Sigmoid colon (tissue), 7 donors: ENCODE results near the gene SPATA13. TPM values are rescaled to one million over a fixed set of nuclear protein-coding genes. Genes with fewer than 3 reads are reported as not detected.

Experiments used
- DNase-seq: peaks from one replicate; pipeline ENCODE4 v3.0.0-alpha.2; 2019
- H3K27ac ChIP-seq, 4 donors: fragments of 200-600 bp; sonication (generic); one replicate each; pipeline ENCODE4 v1.5.1; 2016 to 2019; ENCODE audit warnings: mild to moderate bottlenecking in 1 of 4
- H3K27me3 ChIP-seq, 3 donors: fragments of 200-600 bp; sonication (generic); one replicate each; pipeline ENCODE4 v1.5.1; 2019; ENCODE audit warnings: mild to moderate bottlenecking in 1 of 3
- H3K36me3 ChIP-seq, 4 donors: fragments of 200-600 bp; sonication (generic); one replicate each; pipeline ENCODE4 v1.5.1; 2016 to 2019
- H3K4me1 ChIP-seq, 4 donors: fragments of 200-600 bp; sonication (generic); one replicate each; pipeline ENCODE4 v1.5.1; 2017 to 2019
- H3K4me3 ChIP-seq, 4 donors: fragments of 200-600 bp; sonication (generic); one replicate each; pipeline ENCODE4 v1.5.1; 2017 to 2019; ENCODE audit warnings: mild to moderate bottlenecking in 2 of 4, moderate library complexity in 1 of 4
- H3K9me3 ChIP-seq, 4 donors: fragments of 200-600 bp in 3 of 4; sonication (generic) in 3 of 4; one replicate each; pipeline versions ENCODE4 v1.5.1 to v1.6.1; 2013 to 2019
- EP300 ChIP-seq, 4 donors: sonication (generic); formaldehyde crosslinking; IDR thresholded peaks; one replicate each; pipeline ENCODE4 v1.6.1; 2017; ENCODE audit warnings: antibody characterized with exemption in 4 of 4
- POLR2A ChIP-seq, 2 donors: fragments of 450-650 bp; IDR thresholded peaks; one replicate each; pipeline ENCODE4 v1.6.1; 2016; ENCODE audit warnings: antibody characterized with exemption in 2 of 2, mild to moderate bottlenecking in 2 of 2, moderate library complexity in 2 of 2
- POLR2AphosphoS5 ChIP-seq, 4 donors: sonication (generic); formaldehyde crosslinking; IDR thresholded peaks; one replicate each; pipeline ENCODE4 v1.6.1; 2017; ENCODE audit warnings: antibody characterized with exemption in 4 of 4
- WGBS, 2 donors: extraction: QIAGEN DNeasy Blood & Tissue Kit; methylation state at CpG; one replicate each; pipeline ENCODE4 v1.1.7; 2013; 5-methylcytosine and 5-hydroxymethylcytosine counted together
- intact Hi-C: fragments of 100-400 bp; cut with DNase I; formaldehyde crosslinking; loops from one replicate; pipeline ENCODE4 v1.15.1; 2023
- polyA plus RNA-seq, 3 donors: library from polyadenylated mRNA; stranded (reverse); fragments of 200-250 nt; gene quantifications; one replicate each; pipeline ENCODE4 v1.2.3, GENCODE V29; 2013
- total RNA-seq, 4 donors: library from RNA; depleted of rRNA; stranded (reverse); fragments of >200 nt; gene quantifications; one replicate each; pipeline ENCODE4 v1.1.0, GENCODE V29; 2016
- TF ChIP-seq, protein P1 (sequence below), 4 experiments: fragments of 450-650 bp in 3 of 4; fragments of 200-600 bp in 1 of 4; IDR thresholded peaks; one replicate each; pipeline ENCODE4 v1.5.1; 2016 to 2019; ENCODE audit warnings: antibody characterized with exemption in 4 of 4, mild to moderate bottlenecking in 3 of 4, moderate library complexity in 2 of 4
- donor health status: healthy with polysubstance abuse.
- donor health status: Bipolar disorder and iron deficiency.
- donor health status: healthy.

The SPATA13 gene
- total and polyA plus RNA-seq, 7 donors, result 15.6 to 29.4 (median 18.1) TPM

DNA sequence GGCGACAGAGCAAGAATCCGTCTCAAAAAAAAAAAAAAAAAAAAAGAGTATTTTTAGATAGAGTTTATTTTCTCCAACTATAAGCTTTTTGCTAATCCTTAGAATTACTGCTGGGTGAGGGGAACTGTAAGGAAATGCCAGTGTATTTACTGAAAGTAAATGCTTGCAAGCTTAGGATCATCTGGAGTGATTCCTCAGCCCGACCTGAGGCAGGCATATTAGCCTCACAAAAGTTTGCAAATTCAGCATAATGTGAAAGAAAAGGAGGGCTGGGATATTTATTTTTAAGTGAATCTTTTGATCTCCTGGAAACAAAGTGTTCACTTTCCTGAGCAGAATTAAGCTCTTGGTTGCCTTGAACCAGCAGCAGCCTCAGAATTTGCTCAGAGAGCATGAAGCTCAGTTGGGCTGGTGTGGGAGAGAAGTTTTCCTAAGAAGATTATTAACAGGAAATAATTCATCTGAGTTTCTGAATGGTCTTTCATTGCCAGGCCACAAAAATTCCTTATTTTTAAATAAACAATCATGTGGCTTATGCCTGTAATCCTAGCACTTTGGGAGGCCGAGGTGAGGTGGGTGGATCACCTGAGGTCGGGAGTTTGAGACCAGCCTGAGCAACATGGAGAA, 24.7 kb upstream of the SPATA13 start:
- H3K27ac ChIP-seq, result no peak overlapping the region
- intact Hi-C loops, result no loop called here
- H3K27me3 ChIP-seq, result no peaks in the 10 kb centered on the region
- no peak for DNase-seq
- no peak overlapping the region for H3K4me3 ChIP-seq
- peaks cover 0 to 6% (median 2%) of the 10 kb centered on the region in 4 donors for H3K9me3 ChIP-seq
- TF ChIP-seq EP300 (IDR thresholded peaks at IDR 0.05), result no peak
- TF ChIP-seq POLR2AphosphoS5 (IDR thresholded peaks at IDR 0.05), result no peak
- TF ChIP-seq, protein P1, sequence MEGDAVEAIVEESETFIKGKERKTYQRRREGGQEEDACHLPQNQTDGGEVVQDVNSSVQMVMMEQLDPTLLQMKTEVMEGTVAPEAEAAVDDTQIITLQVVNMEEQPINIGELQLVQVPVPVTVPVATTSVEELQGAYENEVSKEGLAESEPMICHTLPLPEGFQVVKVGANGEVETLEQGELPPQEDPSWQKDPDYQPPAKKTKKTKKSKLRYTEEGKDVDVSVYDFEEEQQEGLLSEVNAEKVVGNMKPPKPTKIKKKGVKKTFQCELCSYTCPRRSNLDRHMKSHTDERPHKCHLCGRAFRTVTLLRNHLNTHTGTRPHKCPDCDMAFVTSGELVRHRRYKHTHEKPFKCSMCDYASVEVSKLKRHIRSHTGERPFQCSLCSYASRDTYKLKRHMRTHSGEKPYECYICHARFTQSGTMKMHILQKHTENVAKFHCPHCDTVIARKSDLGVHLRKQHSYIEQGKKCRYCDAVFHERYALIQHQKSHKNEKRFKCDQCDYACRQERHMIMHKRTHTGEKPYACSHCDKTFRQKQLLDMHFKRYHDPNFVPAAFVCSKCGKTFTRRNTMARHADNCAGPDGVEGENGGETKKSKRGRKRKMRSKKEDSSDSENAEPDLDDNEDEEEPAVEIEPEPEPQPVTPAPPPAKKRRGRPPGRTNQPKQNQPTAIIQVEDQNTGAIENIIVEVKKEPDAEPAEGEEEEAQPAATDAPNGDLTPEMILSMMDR (IDR thresholded peaks at IDR 0.05), result no peak
- no peak for TF ChIP-seq POLR2A (IDR thresholded peaks at IDR 0.05)
- H3K4me1 ChIP-seq, result peaks cover 0 to under 1% (median under 1%) of the 10 kb centered on the region in 4 donors
- H3K36me3 ChIP-seq, result no peaks in the 10 kb centered on the region
- WGBS, 2 donors, result 78 to 87% methylated on average over 4 to 5 of the region's 5 CpGs

- Histone ChIP-seq H3K4me1 (no peaks in the 10 kb centered on the region), H3K4me3 (no peak overlapping the region), H3K27me3 (no peaks in the 10 kb centered on the region), H3K27ac (no peak overlapping the region), H3K36me3 (no peaks in the 10 kb centered on the region), H3K9me3 (no peaks in the 10 kb centered on the region)
- DNase-seq, result no peak
- WGBS, 2 donors, result 92 to 96% methylated on average over 5 of the region's 5 CpGs
- no peak for TF ChIP-seq POLR2AphosphoS5 (IDR thresholded peaks at IDR 0.05)
- intact Hi-C loops, result no loop called here
Measured at GRCh38 chr13:24138911-24139310, 21.6 kb upstream of the SPATA13 start.

- no peaks in the 10 kb centered on the region for H3K4me1 ChIP-seq
- TF ChIP-seq, protein P1 (IDR thresholded peaks at IDR 0.05), result no peak
- TF ChIP-seq POLR2A (IDR thresholded peaks at IDR 0.05) (no peak), POLR2AphosphoS5 (IDR thresholded peaks at IDR 0.05) (no peak), EP300 (IDR thresholded peaks at IDR 0.05) (no peak)
- no peaks in the 10 kb centered on the region for H3K27me3 ChIP-seq
- H3K36me3 ChIP-seq, result no peaks in the 10 kb centered on the region
- no peaks in the 10 kb centered on the region for H3K9me3 ChIP-seq
- DNase-seq, result no peak
- intact Hi-C loops, result no loop called here
- no peak overlapping the region for H3K27ac ChIP-seq
- WGBS, 2 donors, result 91 to 92% methylated on average over 7 of the region's 7 CpGs
- no peak overlapping the region for H3K4me3 ChIP-seq
Measured at GRCh38 chr13:24141333-24141910, 19.1 kb upstream of the SPATA13 start.

DNA sequence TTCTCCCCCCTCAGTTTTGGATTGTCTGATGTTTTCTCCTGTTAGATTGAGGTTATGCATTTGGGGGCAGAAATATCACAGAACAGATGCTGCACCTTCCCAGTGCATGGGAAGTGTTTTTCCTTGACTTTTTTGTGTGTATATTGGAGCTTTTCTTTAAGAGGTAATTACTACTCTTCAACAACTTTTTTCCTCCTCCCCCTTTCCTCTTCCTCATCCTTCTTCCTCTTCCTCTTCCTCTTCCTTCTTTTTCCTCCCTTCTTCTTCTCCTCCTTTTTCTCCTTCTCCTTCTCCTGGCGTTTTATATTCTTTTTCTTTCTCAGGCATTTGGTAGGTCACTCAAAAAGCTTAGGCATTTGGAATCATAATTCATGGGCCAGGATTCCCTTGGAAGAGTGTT, 18.1 kb upstream of the SPATA13 start:
- DNase-seq, result no peak
- 83 to 90% methylated on average over 1 of the region's 1 CpG for WGBS, 2 donors
- Histone ChIP-seq H3K4me1 (no peaks in the 10 kb centered on the region), H3K9me3 (no peaks in the 10 kb centered on the region), H3K4me3 (no peak overlapping the region), H3K36me3 (no peaks in the 10 kb centered on the region), H3K27me3 (no peaks in the 10 kb centered on the region), H3K27ac (no peak overlapping the region)
- no peak for TF ChIP-seq POLR2AphosphoS5 (IDR thresholded peaks at IDR 0.05)
- intact Hi-C loops, result no loop called here

- no peaks in the 10 kb centered on the region for H3K36me3 ChIP-seq
- H3K27me3 ChIP-seq, result no peaks in the 10 kb centered on the region
- intact Hi-C loops, result no loop called here
- DNase-seq, result no peak
- no peak overlapping the region for H3K27ac ChIP-seq
- TF ChIP-seq POLR2AphosphoS5 (IDR thresholded peaks at IDR 0.05) (no peak), POLR2A (IDR thresholded peaks at IDR 0.05) (no peak), EP300 (IDR thresholded peaks at IDR 0.05) (no peak)
- TF ChIP-seq, protein P1 (IDR thresholded peaks at IDR 0.05), result no peak
- H3K9me3 ChIP-seq, result no peaks in the 10 kb centered on the region
- no peaks in the 10 kb centered on the region for H3K4me1 ChIP-seq
- 41 to 63% methylated on average over 4 of the region's 4 CpGs for WGBS, 2 donors
- H3K4me3 ChIP-seq, result no peak overlapping the region
Measured at GRCh38 chr13:24142886-24143285, 17.6 kb upstream of the SPATA13 start.
